ENCODE data around the gene VKORC1L1. TPM values are rescaled to one million over a fixed set of nuclear protein-coding genes. Genes with fewer than 3 reads are reported as not detected.
A peak's percentile ranks its signal among the peaks of the same experiment; 100 is the strongest.
"Not testable (repeated sequence)": the region's sequence is repeated elsewhere in the genome, so short reads cannot be mapped to it uniquely, and the experiment has no call there.

VKORC1L1 gene
- total RNA-seq, 1 donor from 2014 or later: 25.7 TPM

DNA sequence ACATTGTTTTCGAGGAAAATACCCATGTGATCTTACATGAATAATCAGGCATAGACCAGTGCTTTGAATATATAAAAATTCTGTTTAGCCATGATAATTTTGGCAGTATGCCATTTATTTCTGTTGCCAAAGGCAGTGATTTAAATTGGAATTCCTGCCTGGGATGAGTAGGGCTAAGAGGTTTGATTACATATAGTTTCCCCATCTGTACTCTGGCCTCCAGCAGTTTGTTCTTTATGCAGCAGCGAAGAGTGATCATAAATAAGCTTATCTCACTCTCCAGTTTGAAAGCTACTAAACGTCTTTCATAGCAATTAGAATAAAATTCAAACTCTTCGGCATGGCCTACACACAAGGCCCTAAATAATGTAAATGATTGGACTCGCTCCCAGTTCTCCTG, 72.9 kb downstream of the VKORC1L1 start:
- DNase-seq: not testable (repeated sequence)

DNA sequence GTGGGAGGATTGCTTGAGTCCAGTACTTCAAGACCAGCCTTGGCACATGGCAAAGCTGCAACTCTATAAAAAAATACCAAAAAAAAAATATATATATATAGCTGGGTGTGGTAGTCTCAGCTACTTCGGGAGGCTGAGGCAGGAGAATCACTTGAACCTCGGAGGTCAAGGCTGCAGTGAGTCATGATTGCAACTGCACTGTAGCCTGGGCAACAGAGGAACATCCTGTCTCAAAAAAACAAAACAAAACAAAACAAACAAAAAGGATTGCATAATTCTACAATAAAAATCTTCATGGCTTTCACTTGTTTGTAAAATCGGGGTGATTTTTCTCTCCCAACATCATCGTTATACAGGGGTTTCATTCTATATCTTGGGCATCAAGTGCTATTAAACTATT, 74.0 kb downstream of the VKORC1L1 start:
- DNase-seq: no peak

DNA sequence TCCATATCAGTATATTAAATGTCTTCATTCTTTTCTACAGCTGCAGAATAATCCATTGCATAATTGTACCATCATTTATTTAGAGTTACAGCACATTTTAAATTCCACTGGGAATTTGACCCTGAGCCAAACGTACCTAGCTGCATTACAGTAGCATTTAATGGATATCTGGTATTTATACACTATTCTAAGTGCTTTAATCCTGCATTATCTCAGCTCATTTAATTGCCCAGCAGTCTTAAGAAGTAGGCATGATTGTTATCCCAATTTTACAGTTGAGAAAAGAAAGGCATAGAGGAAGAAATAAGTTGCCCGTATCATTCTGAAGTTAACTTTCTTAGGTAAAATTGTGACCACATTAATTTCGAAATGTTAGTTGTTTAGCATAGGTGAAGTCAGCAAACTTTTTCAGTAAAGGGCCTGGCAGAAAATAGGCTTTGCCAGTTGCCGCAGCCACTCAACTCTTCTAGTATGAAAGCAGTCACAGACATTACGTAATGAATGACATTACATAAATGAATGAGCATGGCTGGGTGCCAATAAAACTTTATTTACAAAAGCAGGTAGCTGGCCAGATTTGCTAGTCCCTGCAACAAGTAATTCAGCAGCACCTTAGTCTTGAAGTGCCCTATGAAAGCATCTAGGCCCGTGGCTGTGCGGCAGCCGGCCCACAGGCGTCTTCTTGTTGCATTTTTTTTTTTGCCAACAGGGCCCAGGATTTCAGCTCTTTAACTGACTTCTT, 79.1 kb downstream of the VKORC1L1 start:
- peak; percentile 31 for DNase-seq

DNA sequence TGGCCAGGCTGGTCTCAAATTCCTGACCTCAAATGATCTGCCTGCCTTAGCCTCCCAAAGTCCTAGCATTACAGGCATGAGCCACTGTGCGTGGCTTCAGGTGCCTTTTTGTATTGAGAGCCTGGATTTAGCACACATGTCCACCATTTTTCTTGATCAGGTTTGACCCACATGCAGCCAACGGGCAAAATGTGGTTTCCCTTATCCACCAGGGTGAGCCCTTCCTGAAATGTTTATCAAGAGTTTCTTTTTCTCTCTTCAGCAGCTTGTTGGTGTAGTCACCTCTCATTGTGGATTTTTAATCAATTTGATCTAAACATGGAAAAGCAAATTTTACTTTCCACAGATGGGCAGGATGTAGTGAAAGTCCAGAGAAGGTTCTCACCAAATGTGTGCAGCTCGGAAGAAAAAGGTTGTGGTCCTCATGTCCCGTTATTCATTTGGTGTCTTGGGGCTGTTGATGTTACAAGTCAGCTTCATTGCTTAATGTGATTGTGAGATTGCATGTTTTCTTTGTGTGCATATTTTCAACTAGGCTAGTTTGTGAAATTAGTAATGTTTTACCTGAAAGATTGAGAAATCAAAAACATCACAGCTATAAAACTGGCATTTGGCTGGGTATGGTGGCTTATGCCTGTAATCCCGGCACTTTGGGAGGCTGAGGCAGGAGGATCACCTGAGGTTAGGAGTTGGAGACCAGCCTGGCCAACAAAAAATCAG, 80.3 kb downstream of the VKORC1L1 start:
- DNase-seq: no peak

DNA sequence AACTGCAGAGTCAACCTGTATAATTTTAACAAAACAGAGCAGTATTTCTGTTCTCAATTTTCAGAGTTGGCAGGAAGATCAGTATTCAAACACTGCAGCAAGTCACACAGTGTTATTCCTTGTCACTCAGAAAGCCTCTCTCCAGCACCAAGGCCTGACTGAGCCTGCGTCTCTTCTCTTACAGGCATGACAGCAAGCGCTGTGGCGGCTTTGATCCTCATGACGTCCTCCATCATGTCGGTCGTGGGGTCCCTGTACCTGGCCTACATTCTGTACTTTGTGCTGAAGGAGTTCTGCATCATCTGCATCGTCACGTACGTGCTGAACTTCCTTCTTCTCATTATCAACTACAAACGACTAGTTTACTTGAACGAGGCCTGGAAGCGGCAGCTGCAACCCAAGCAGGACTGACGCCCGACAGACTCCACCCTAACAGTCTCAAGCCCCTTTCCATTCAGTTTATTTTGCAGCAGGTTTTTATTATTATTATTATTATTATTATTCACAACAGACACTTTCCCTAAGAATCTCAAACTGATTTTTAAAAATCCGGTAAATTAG, 81.1 kb downstream of the VKORC1L1 start:
- no peak for DNase-seq

GRCh38 chr7:65955718-65956117, 82.8 kb downstream of the VKORC1L1 start:
- DNase-seq: no peak

DNA sequence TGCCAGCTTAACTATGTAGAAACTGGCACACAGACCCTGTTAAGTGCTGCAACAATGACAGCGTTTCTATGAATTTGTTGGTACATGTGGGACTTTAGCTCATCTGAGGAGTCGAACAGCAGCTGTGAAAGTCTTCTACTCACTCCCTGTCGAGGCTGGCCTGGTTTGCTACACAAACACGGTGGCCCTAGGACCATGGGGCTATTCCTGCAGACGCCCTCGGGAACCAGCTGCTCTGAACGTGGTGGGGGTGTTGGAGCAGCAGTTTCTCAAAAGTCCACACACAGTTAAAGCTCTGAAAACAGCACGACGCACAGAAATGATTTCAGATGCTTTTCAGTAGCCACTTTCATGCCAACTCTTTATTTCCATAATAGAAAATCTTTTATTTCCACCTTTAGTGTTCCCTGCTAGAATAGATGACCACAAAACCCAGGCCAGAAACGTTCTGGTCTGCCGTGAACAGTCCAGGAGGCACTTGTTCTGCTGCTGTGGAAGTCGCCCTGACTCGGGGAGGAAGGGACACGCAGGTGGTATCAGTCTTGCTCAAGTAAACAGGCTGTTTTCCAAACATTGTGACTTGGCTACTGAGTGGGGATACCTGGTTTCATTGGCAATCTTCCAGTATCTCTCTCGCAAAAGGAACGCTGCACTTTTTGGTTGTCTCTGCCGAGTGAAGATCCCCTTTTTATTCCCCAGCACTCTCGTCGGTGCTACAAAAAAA, 87.6 kb downstream of the VKORC1L1 start:
- no peak for DNase-seq

DNA sequence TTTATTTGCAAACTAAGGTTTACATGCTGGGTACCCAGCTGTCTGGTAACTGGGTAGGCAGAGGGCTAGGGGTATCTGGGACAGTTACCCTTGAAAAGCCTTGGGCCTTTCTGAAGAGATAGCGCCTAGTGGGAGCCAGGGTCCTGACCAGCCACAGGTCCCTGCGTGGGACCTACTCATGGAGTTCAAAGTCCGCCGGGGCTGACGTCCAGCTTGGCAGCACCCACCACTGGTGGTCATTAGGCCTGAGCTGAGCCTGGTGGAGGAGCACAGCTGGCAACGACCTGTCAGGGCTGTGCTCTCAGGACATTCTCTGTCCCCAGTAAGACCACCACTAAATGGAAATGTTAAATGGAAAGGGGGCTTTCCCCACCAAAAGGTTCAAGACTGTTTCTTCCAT, 89.2 kb downstream of the VKORC1L1 start:
- no peak for DNase-seq

GRCh38 chr7:65964671-65965070, 91.8 kb downstream of the VKORC1L1 start:
- not testable (repeated sequence) for DNase-seq

- DNase-seq: no peak
These were observed 93.3 kb downstream of the VKORC1L1 start for GRCh38 chr7:65966146-65966545.

- no peak for DNase-seq
These were observed 94.7 kb downstream of the VKORC1L1 start for GRCh38 chr7:65967361-65968155.

- DNase-seq: no peak
These were observed 95.6 kb downstream of the VKORC1L1 start for GRCh38 chr7:65968256-65969185.

DNA sequence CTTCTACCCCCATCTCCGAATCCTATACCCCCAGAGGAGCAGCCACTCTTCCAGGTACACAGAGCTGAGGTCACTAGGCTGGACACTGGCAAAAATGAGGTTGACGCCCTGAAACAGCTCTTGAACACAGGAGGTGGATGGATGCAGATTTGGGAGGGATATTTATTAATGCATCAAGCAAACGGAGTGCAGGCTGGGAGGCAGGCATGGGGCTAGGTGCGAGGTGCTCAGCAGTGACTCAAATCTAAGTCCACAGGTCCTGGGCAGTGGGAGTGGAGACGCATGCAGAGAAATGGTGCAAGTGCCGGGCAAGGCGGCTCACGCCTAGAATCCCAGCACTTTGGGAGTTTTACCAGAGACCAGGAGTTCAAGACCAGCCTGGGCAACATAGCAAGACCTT, 98.1 kb downstream of the VKORC1L1 start:
- DNase-seq: no peak

DNA sequence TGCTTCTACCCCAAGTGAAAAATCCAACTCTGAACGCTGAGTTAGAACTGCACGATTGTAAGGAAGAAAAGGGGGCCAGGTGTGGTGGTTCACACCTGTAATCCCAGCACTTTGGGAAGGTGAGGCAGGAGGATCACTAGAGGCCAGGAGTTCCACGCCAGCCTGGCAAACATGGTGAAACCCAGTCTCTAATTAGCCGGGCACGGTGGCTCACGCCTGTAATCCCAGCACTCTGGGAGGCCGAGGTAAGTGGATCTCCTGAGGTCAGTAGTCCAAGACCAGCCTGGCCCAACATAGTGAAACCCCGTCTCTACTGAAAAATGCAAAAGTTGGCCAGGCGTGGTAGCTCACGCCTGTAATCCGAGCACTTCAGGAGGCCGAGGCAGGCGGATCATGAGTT, 100.1 kb downstream of the VKORC1L1 start:
- no peak for DNase-seq

GRCh38 chr7:65974191-65974801, 101.4 kb downstream of the VKORC1L1 start:
- no peak for DNase-seq

GRCh38 chr7:65974876-65975275, 102.0 kb downstream of the VKORC1L1 start:
- DNase-seq: no peak

GRCh38 chr7:65975814-65976445, 103.1 kb downstream of the VKORC1L1 start:
- DNase-seq: no peak

DNA sequence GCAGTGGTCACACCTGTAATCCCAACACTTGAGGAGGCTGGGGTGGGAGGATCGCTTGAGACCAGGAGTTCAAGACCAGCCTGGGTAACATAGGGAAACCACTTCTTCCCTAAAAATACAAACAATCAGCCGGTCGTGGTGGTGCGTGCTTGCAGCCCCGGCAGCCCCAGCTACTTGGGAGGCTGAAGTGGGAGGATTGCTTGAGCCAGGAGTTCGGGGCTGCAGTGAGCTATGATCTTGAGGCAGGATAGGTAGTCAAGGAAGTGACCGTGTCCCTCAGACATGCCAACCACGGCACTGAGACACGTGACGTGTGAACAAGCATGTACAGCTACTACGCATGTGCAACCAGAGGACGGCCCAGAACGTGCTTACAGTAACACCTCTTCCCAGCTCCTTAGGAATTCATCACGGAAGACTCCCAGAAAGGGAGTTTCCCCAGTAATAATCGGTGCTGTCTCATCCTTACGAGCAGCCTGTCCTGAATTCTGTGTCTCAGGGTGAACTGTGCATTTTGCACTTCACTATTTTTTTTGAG, 103.9 kb downstream of the VKORC1L1 start:
- DNase-seq: no peak

GRCh38 chr7:65978891-65979582, 106.2 kb downstream of the VKORC1L1 start:
- DNase-seq: no peak

Measured in tongue (tissue), 2 donors.